ENCODE results near the gene LRSAM1. TPM values are rescaled to one million over a fixed set of nuclear protein-coding genes. Genes with fewer than 3 reads are reported as not detected.
"Not testable (repeated sequence)": the region's sequence is repeated elsewhere in the genome, so short reads cannot be mapped to it uniquely, and the experiment has no call there.

The LRSAM1 gene
- total RNA-seq, 6 donors from 2014 or later = 12.9 to 77.5 (median 25.4) TPM

- Histone ChIP-seq H3K27ac (no peak overlapping the region), H3K4me3 (no peak overlapping the region), H3K27me3 (no peaks in the 10 kb centered on the region), H3K36me3 (peaks cover 6 to 57% (median 36%) of the 10 kb centered on the region in 4 donors), H3K9me3 (no peaks in the 10 kb centered on the region), H3K4me1 (peaks cover 7 to 16% (median 8%) of the 10 kb centered on the region in 4 donors)
- no peak for TF ChIP-seq EP300 (IDR thresholded peaks at IDR 0.05)
- DNase-seq = peak in 1 of 2 donors; percentile 33
- ATAC-seq (ENCODE audit: low FRiP score in 2 of 2) = no peak
- 92 to 94% methylated on average over 17 of the region's 17 CpGs for WGBS, 2 donors
Observed at GRCh38 chr9:127457191-127457878, 6.0 kb downstream of the LRSAM1 start.

- peaks cover 6 to 73% (median 47%) of the 10 kb centered on the region in 4 donors for H3K36me3 ChIP-seq
- TF ChIP-seq POLR2A (IDR thresholded peaks at IDR 0.05) (no peak), CTCF (IDR thresholded peaks at IDR 0.05) (no peak)
- no peaks in the 10 kb centered on the region for H3K9me3 ChIP-seq
- peak in 1 of 2 donors; percentile 55 for ATAC-seq (ENCODE audit: low FRiP score in 2 of 2)
- 73 to 74% methylated on average over 9 of the region's 9 CpGs for WGBS, 2 donors
- H3K4me3 ChIP-seq = peak overlapping the region in 2 of 4 donors; percentile 12 to 14
- H3K27ac ChIP-seq = no peak overlapping the region
- peak in 1 of 2 donors; percentile 56 for DNase-seq
- H3K4me1 ChIP-seq = peaks cover 0 to 10% (median 0%) of the 10 kb centered on the region in 4 donors
- no peaks in the 10 kb centered on the region for H3K27me3 ChIP-seq
Observed at GRCh38 chr9:127458921-127459320, 7.6 kb downstream of the LRSAM1 start.

- peaks cover 6 to 81% (median 52%) of the 10 kb centered on the region in 4 donors for H3K36me3 ChIP-seq
Observed at GRCh38 chr9:127463382-127463781, 12.1 kb downstream of the LRSAM1 start.

GRCh38 chr9:127463911-127464310 is 12.6 kb downstream of the LRSAM1 start:
- H3K4me3 ChIP-seq = no peak overlapping the region
- 72% methylated on average over 3 to 7 of the region's 7 CpGs for WGBS, 2 donors
- H3K27ac ChIP-seq = no peak overlapping the region
- TF ChIP-seq EP300 (IDR thresholded peaks at IDR 0.05) = no peak
- no peaks in the 10 kb centered on the region for H3K9me3 ChIP-seq
- no peaks in the 10 kb centered on the region for H3K27me3 ChIP-seq
- ATAC-seq (ENCODE audit: low FRiP score in 2 of 2) = no peak
- no peaks in the 10 kb centered on the region for H3K4me1 ChIP-seq
- H3K36me3 ChIP-seq = peaks cover 6 to 78% (median 51%) of the 10 kb centered on the region in 4 donors
- DNase-seq = no peak

More at GRCh38 chr9:127463382-127463781, 12.1 kb downstream of the LRSAM1 start:
- ATAC-seq (ENCODE audit: low FRiP score in 2 of 2) (no peak), DNase-seq (no peak)
- no peaks in the 10 kb centered on the region for H3K9me3 ChIP-seq
- 90 to 94% methylated on average over 3 of the region's 3 CpGs for WGBS, 2 donors
- H3K27me3 ChIP-seq = no peaks in the 10 kb centered on the region
- H3K27ac ChIP-seq = no peak overlapping the region
- no peaks in the 10 kb centered on the region for H3K4me1 ChIP-seq
- H3K4me3 ChIP-seq = no peak overlapping the region
- TF ChIP-seq POLR2AphosphoS5 (IDR thresholded peaks at IDR 0.05) = no peak
- no peak for TF ChIP-seq EP300 (IDR thresholded peaks at IDR 0.05)
- TF ChIP-seq CTCF (IDR thresholded peaks at IDR 0.05) = no peak
- TF ChIP-seq POLR2A (IDR thresholded peaks at IDR 0.05) = no peak

GRCh38 chr9:127466407-127466917 is 15.2 kb downstream of the LRSAM1 start:
- not testable (repeated sequence) for DNase-seq; H3K4me1 ChIP-seq; H3K27me3 ChIP-seq; H3K9me3 ChIP-seq; H3K4me3 ChIP-seq; ATAC-seq (ENCODE audit: low FRiP score in 2 of 2); H3K27ac ChIP-seq
- peaks cover 0 to 64% (median 40%) of the 10 kb centered on the region in 4 donors for H3K36me3 ChIP-seq
- WGBS, 2 donors = 94 to 96% methylated on average over 5 of the region's 5 CpGs

GRCh38 chr9:127467621-127468020 is 16.3 kb downstream of the LRSAM1 start:
- Histone ChIP-seq H3K27me3 (no peaks in the 10 kb centered on the region), H3K36me3 (peaks cover 0 to 53% (median 29%) of the 10 kb centered on the region in 4 donors), H3K27ac (no peak overlapping the region), H3K4me1 (no peaks in the 10 kb centered on the region), H3K9me3 (no peaks in the 10 kb centered on the region), H3K4me3 (no peak overlapping the region)
- 92 to 93% methylated on average over 13 to 14 of the region's 14 CpGs for WGBS, 2 donors
- TF ChIP-seq POLR2AphosphoS5 (IDR thresholded peaks at IDR 0.05) (no peak), EP300 (IDR thresholded peaks at IDR 0.05) (no peak), CTCF (IDR thresholded peaks at IDR 0.05) (no peak), POLR2A (IDR thresholded peaks at IDR 0.05) (no peak)
- DNase-seq (peak in 1 of 2 donors; percentile 61), ATAC-seq (ENCODE audit: low FRiP score in 2 of 2) (no peak)

Data from upper lobe of left lung (tissue), 6 donors.